CD14-positive monocyte (primary cell): Measurements from ENCODE around the gene CHST15. TPM values are rescaled to one million over a fixed set of nuclear protein-coding genes. Genes with fewer than 3 reads are reported as not detected.

Experiments used
- DNase-seq, 3 donors: peaks; one replicate each; pipeline ENCODE4 v3.0.0-alpha.2; 2011 to 2022
- H2AFZ ChIP-seq: 2 replicates; pipeline ENCODE4 v1.6.0; 2012; ENCODE audit warnings: mild to moderate bottlenecking, low read depth, low read length, inconsistent platforms; ENCODE audit not compliant: insufficient read depth, poor library complexity, severe bottlenecking
- H3K27ac ChIP-seq, 2 donors: 1 replicate in 1 of 2; 2 replicates in 1 of 2; pipeline ENCODE4 v1.5.1; 2012 to 2013; ENCODE audit warnings: low read length in 2 of 2, control low read depth in 1 of 2, inconsistent platforms in 1 of 2, low read depth in 1 of 2, mild to moderate bottlenecking in 1 of 2
- H3K27me3 ChIP-seq, 2 donors: one replicate each; pipeline versions ENCODE4 v1.6.0 to v1.6.1; 2011 to 2013; ENCODE audit warnings: low read length in 2 of 2; ENCODE audit not compliant: control insufficient read depth in 2 of 2, insufficient read depth in 2 of 2
- H3K36me3 ChIP-seq, 2 donors: replicated peaks in 1 of 2; 1 replicate in 1 of 2; 2 replicates in 1 of 2; pipeline versions ENCODE4 v1.5.1 to v1.6.1; 2012 to 2013; ENCODE audit warnings: low read length in 2 of 2, control low read depth in 1 of 2, inconsistent platforms in 1 of 2, mild to moderate bottlenecking in 1 of 2; ENCODE audit not compliant: insufficient read depth in 2 of 2, control insufficient read depth in 1 of 2
- H3K4me1 ChIP-seq, 2 donors: 1 replicate in 1 of 2; 2 replicates in 1 of 2; pipeline versions ENCODE4 v1.5.1 to v1.6.1; 2012 to 2013; ENCODE audit warnings: low read length in 2 of 2, control low read depth in 1 of 2, inconsistent platforms in 1 of 2, mild to moderate bottlenecking in 1 of 2, moderate library complexity in 1 of 2; ENCODE audit not compliant: insufficient read depth in 2 of 2, control insufficient read depth in 1 of 2
- H3K4me2 ChIP-seq: replicated peaks from 2 replicates; pipeline ENCODE3; 2012; ENCODE audit warnings: low read length, moderate library complexity, mild to moderate bottlenecking; ENCODE audit not compliant: poor library complexity, severe bottlenecking; ENCODE audit errors: extremely low read depth
- H3K4me3 ChIP-seq, 3 experiments: fragments of 200-600 bp in 1 of 3; sonication (generic) in 1 of 3; replicated peaks in 1 of 3; 1 replicate in 2 of 3; 2 replicates in 1 of 3; pipeline ENCODE4 v1.5.1; 2011 to 2013; ENCODE audit warnings: low read length in 3 of 3, mild to moderate bottlenecking in 3 of 3, control low read depth in 2 of 3, low read depth in 2 of 3, inconsistent platforms in 1 of 3, moderate library complexity in 1 of 3
- H3K79me2 ChIP-seq: 2 replicates; pipeline ENCODE4 v1.6.0; 2012; ENCODE audit warnings: mild to moderate bottlenecking, control low read depth, inconsistent platforms, low read length, moderate library complexity; ENCODE audit not compliant: insufficient read depth
- H3K9ac ChIP-seq: 2 replicates; pipeline ENCODE4 v1.6.0; 2017; ENCODE audit warnings: low read length, mild to moderate bottlenecking; ENCODE audit not compliant: insufficient read depth, poor library complexity, severe bottlenecking
- H3K9me3 ChIP-seq, 2 donors: replicated peaks in 1 of 2; 1 replicate in 1 of 2; 2 replicates in 1 of 2; pipeline versions ENCODE4 v1.5.1 to v1.6.1; 2012 to 2013; ENCODE audit warnings: low read length in 2 of 2, control low read depth in 1 of 2; ENCODE audit not compliant: control insufficient read depth in 1 of 2, insufficient read depth in 1 of 2
- H4K20me1 ChIP-seq: 2 replicates; pipeline ENCODE4 v1.6.0; 2012; ENCODE audit warnings: mild to moderate bottlenecking, low read length, control low read depth, moderate library complexity; ENCODE audit not compliant: insufficient read depth
- H3K27ac Mint-ChIP-seq, 7 donors: one replicate each; pipeline ENCODE4 v1.8.0; 2020; ENCODE audit warnings: mild to moderate bottlenecking in 7 of 7, mixed read lengths in 7 of 7, moderate library complexity in 6 of 7, inconsistent platforms in 2 of 7
- H3K27me3 Mint-ChIP-seq, 3 donors: one replicate each; pipeline ENCODE4 v1.8.0; 2021 to 2022; ENCODE audit warnings: low read depth in 3 of 3, mild to moderate bottlenecking in 3 of 3, mixed read lengths in 3 of 3, moderate library complexity in 3 of 3, inconsistent platforms in 1 of 3
- H3K36me3 Mint-ChIP-seq, 2 donors: one replicate each; pipeline ENCODE4 v1.8.0; 2020; ENCODE audit warnings: mixed read lengths in 2 of 2, inconsistent platforms in 1 of 2, mild to moderate bottlenecking in 1 of 2
- H3K4me1 Mint-ChIP-seq: one replicate; pipeline ENCODE4 v1.8.0; 2020; ENCODE audit warnings: mild to moderate bottlenecking, mixed read lengths
- H3K4me3 Mint-ChIP-seq, 2 donors: one replicate each; pipeline ENCODE4 v1.8.0; 2020; ENCODE audit warnings: mild to moderate bottlenecking in 2 of 2, mixed read lengths in 2 of 2, moderate library complexity in 1 of 2
- H3K9me3 Mint-ChIP-seq, 7 donors: one replicate each; pipeline ENCODE4 v1.8.0; 2020 to 2022; ENCODE audit warnings: mixed read lengths in 7 of 7, mild to moderate bottlenecking in 6 of 7, moderate library complexity in 6 of 7, inconsistent platforms in 2 of 7
- WGBS: methylation state at CpG from one replicate; pipeline ENCODE4 v1.1.5; 2013; ENCODE audit warnings: missing lambda C conversion rate; ENCODE audit not compliant: insufficient coverage; 5-methylcytosine and 5-hydroxymethylcytosine counted together
- intact Hi-C, 2 donors: fragments of 100-400 bp; cut with micrococcal nuclease; formaldehyde crosslinking; loops; one replicate each; pipeline versions ENCODE4 v1.15.0 to v1.15.1; 2023
- polyA plus RNA-seq, 3 donors: library from polyadenylated mRNA; depleted of rRNA in 1 of 3; unstranded in 2 of 3; stranded (reverse) in 1 of 3; fragments of 300-500 nt in 2 of 3; fragments of >200 nt in 1 of 3; fragmentation: Illumina TruSeq in 2 of 3; gene quantifications; 1 replicate in 2 of 3; 2 replicates in 1 of 3; pipeline ENCODE4 v1.2.3, GENCODE V29; 2012 to 2021
- TF ChIP-seq, protein P1 (sequence below): fragments of 200-600 bp; IDR thresholded peaks from one replicate; pipeline ENCODE4 v1.8.0; 2022; ENCODE audit warnings: antibody characterized with exemption, mild to moderate bottlenecking

Gene CHST15
- polyA plus RNA-seq, 3 donors = 54.4 to 106 (median 87.5) TPM

DNA sequence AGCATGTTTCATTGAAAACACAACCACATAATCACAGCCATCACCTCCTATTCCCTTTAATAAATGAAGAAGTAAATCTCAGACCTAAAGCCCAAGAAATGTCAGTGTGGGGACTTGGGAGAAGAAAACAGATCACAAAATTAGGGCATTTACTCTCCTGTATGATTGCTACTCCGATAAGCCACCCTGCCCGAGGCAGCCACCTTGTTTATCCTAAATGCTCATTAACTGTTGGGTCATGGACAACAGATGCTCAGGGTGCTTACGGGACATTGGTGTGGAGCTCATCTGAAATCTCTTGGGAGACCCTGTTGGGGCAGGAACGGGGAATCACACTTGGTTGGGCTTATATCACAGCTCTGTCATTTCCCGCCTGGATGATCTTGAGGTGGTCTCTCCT, 17.5 kb upstream of the CHST15 start:
- peaks cover 15% of the 10 kb centered on the region for H3K4me1 Mint-ChIP-seq
- Histone ChIP-seq H2AFZ (no peak overlapping the region), H3K4me3 (no peak overlapping the region), H3K9me3 (no peaks in the 10 kb centered on the region), H3K27ac (no peak overlapping the region), H3K4me1 (peaks cover 10 to 11% of the 10 kb centered on the region in 2 donors), H3K27me3 (peaks cover 0 to 16% of the 10 kb centered on the region in 2 donors), H3K79me2 (no peaks in the 10 kb centered on the region), H3K4me2 (no peak overlapping the region), H3K9ac (no peak overlapping the region), H3K36me3 (no peaks in the 10 kb centered on the region), H4K20me1 (no peaks in the 10 kb centered on the region)
- 95% methylated on average over 2 of the region's 5 CpGs for WGBS
- TF ChIP-seq, protein P1, sequence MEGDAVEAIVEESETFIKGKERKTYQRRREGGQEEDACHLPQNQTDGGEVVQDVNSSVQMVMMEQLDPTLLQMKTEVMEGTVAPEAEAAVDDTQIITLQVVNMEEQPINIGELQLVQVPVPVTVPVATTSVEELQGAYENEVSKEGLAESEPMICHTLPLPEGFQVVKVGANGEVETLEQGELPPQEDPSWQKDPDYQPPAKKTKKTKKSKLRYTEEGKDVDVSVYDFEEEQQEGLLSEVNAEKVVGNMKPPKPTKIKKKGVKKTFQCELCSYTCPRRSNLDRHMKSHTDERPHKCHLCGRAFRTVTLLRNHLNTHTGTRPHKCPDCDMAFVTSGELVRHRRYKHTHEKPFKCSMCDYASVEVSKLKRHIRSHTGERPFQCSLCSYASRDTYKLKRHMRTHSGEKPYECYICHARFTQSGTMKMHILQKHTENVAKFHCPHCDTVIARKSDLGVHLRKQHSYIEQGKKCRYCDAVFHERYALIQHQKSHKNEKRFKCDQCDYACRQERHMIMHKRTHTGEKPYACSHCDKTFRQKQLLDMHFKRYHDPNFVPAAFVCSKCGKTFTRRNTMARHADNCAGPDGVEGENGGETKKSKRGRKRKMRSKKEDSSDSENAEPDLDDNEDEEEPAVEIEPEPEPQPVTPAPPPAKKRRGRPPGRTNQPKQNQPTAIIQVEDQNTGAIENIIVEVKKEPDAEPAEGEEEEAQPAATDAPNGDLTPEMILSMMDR = no peak
- no peak for DNase-seq
- peaks cover 0 to 2% (median 0%) of the 10 kb centered on the region in 7 donors for H3K9me3 Mint-ChIP-seq
- peak overlapping the region in 1 of 2 donors; percentile 46 for H3K4me3 Mint-ChIP-seq
- no peak overlapping the region for H3K27ac Mint-ChIP-seq
- peaks cover 0 to 2% of the 10 kb centered on the region in 2 donors for H3K36me3 Mint-ChIP-seq
- peaks cover 27 to 46% (median 37%) of the 10 kb centered on the region in 3 donors for H3K27me3 Mint-ChIP-seq
- intact Hi-C loops = no loop called here

DNA sequence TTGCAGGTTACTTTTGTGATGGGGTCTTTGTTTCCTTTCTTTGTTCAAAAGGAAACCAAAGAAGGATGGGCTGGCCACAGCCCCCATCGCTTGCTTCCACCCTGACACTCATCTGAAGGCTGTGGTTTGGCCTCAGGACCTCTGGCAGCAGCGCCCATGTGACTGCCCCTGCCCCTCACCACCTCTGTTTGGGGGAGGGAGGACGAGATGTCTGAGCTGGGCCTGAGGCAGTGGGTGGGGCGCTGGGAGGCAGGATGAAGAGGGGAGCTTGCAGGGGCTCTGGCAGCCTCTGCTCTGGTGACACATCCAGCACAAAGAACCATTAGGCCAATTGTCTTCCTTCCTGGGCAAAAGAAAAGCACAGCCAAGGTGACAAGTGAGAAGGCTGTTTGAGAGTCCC, 15.9 kb upstream of the CHST15 start:
- H3K27ac Mint-ChIP-seq = peak overlapping the region in 1 of 7 donors; percentile 42

More for the DNA sequence above, 15.9 kb upstream of the CHST15 start:
- H3K27me3 Mint-ChIP-seq = peaks cover 34 to 54% (median 38%) of the 10 kb centered on the region in 3 donors
- no peaks in the 10 kb centered on the region for H4K20me1 ChIP-seq
- peaks cover 11 to 13% of the 10 kb centered on the region in 2 donors for H3K4me1 ChIP-seq
- 0% methylated on average over 1 of the region's 4 CpGs for WGBS
- H3K27me3 ChIP-seq = peaks cover 0 to 16% of the 10 kb centered on the region in 2 donors
- no peaks in the 10 kb centered on the region for H3K9me3 ChIP-seq
- H3K4me1 Mint-ChIP-seq = peaks cover 21% of the 10 kb centered on the region
- H3K36me3 ChIP-seq = no peaks in the 10 kb centered on the region
- no peak overlapping the region for H2AFZ ChIP-seq
- no peaks in the 10 kb centered on the region for H3K79me2 ChIP-seq
- H3K27ac ChIP-seq = no peak overlapping the region
- TF ChIP-seq, protein P1 = no peak
- peaks cover 0 to 2% of the 10 kb centered on the region in 2 donors for H3K36me3 Mint-ChIP-seq
- no peak overlapping the region for H3K4me3 ChIP-seq
- intact Hi-C loops = no loop called here
- peaks cover 0 to 2% (median 0%) of the 10 kb centered on the region in 7 donors for H3K9me3 Mint-ChIP-seq
- no peak overlapping the region for H3K9ac ChIP-seq
- no peak overlapping the region for H3K4me2 ChIP-seq
- DNase-seq = no peak
- H3K4me3 Mint-ChIP-seq = no peak overlapping the region
